Muscle of leg (tissue), 11 donors: ENCODE measurements around the gene CDK12. TPM values are rescaled to one million over a fixed set of nuclear protein-coding genes. Genes with fewer than 3 reads are reported as not detected.
A peak's percentile ranks its signal among the peaks of the same experiment; 100 is the strongest.
"Not testable (repeated sequence)": the region's sequence is repeated elsewhere in the genome, so short reads cannot be mapped to it uniquely, and the experiment has no call there.

Source experiments
- DNase-seq: peaks from one replicate; pipeline ENCODE4 v3.0.0; 2013
- H3K27ac ChIP-seq: one replicate; pipeline ENCODE4 v1.5.1; 2013; ENCODE audit warnings: mild to moderate bottlenecking, low read length, control low read depth
- H3K27me3 ChIP-seq: one replicate; pipeline ENCODE4 v1.6.1; 2013; ENCODE audit warnings: low read length; ENCODE audit not compliant: control insufficient read depth, insufficient read depth
- H3K36me3 ChIP-seq: one replicate; pipeline ENCODE4 v1.6.1; 2013; ENCODE audit warnings: low read length; ENCODE audit not compliant: control insufficient read depth, insufficient read depth
- H3K4me1 ChIP-seq: one replicate; pipeline ENCODE4 v1.6.1; 2013; ENCODE audit warnings: low read length; ENCODE audit not compliant: control insufficient read depth, insufficient read depth
- H3K4me3 ChIP-seq: one replicate; pipeline ENCODE4 v1.5.1; 2013; ENCODE audit warnings: low read length, control low read depth
- H3K9me3 ChIP-seq: replicated peaks from 2 replicates; pipeline ENCODE4 v1.6.1; 2013; ENCODE audit warnings: low read depth, low read length; ENCODE audit not compliant: control insufficient read depth
- WGBS: methylation state at CpG from one replicate; pipeline ENCODE4 v1.1.5; 2013; ENCODE audit warnings: missing lambda C conversion rate; ENCODE audit not compliant: insufficient coverage; 5-methylcytosine and 5-hydroxymethylcytosine counted together
- polyA plus RNA-seq, 8 donors: library from polyadenylated mRNA; unstranded; fragments of 120-200 nt; gene quantifications; one replicate each; pipeline versions ENCODE4 v1.2.1 to v1.2.3, GENCODE V29; 2013; ENCODE audit warnings: inconsistent platforms in 1 of 8, low replicate concordance in 1 of 8; ENCODE audit not compliant: insufficient read length in 8 of 8, insufficient read depth in 1 of 8
- total RNA-seq: library from RNA; stranded (reverse); fragments of 120-200 nt; gene quantifications from one replicate; pipeline ENCODE4 v1.2.4, GENCODE V29; 2013

Gene CDK12
- total and polyA plus RNA-seq, 9 donors = 24.1 to 34.0 (median 27.0) TPM

DNA sequence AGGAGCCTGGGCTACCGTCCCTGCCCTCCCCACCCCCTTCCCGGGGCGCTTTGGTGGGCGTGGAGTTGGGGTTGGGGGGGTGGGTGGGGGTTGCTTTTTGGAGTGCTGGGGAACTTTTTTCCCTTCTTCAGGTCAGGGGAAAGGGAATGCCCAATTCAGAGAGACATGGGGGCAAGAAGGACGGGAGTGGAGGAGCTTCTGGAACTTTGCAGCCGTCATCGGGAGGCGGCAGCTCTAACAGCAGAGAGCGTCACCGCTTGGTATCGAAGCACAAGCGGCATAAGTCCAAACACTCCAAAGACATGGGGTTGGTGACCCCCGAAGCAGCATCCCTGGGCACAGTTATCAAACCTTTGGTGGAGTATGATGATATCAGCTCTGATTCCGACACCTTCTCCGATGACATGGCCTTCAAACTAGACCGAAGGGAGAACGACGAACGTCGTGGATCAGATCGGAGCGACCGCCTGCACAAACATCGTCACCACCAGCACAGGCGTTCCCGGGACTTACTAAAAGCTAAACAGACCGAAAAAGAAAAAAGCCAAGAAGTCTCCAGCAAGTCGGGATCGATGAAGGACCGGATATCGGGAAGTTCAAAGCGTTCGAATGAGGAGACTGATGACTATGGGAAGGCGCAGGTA lies 762 bp downstream of the CDK12 start:
- WGBS = 0% methylated on average over 16 of the region's 34 CpGs
- Histone ChIP-seq H3K9me3 (no peaks in the 10 kb centered on the region), H3K4me3 (peak overlapping the region; percentile 100), H3K27ac (peak overlapping the region; percentile 100), H3K36me3 (peaks cover 2% of the 10 kb centered on the region), H3K4me1 (peaks cover 7% of the 10 kb centered on the region), H3K27me3 (peaks cover 2% of the 10 kb centered on the region)
- no peak for DNase-seq

DNA sequence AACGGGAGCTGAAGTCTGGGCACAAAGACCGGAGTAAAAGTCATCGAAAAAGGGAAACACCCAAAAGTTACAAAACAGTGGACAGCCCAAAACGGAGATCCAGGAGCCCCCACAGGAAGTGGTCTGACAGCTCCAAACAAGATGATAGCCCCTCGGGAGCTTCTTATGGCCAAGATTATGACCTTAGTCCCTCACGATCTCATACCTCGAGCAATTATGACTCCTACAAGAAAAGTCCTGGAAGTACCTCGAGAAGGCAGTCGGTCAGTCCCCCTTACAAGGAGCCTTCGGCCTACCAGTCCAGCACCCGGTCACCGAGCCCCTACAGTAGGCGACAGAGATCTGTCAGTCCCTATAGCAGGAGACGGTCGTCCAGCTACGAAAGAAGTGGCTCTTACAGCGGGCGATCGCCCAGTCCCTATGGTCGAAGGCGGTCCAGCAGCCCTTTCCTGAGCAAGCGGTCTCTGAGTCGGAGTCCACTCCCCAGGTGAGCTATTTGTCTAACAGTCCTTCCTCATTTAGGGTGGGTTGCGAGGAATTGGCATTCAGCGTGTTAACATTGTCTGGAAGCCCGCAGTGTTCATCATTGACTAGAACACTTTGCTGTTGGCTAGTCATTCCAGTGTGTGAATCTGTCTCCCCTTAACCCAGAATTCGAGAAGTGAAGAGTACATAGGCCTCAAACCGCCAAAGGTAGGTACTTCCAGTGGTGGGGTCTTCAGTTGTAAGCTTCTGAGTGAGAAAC lies 1.5 kb downstream of the CDK12 start:
- Histone ChIP-seq H3K27me3 (peaks cover 2% of the 10 kb centered on the region), H3K9me3 (no peaks in the 10 kb centered on the region), H3K27ac (peak overlapping the region; percentile 100), H3K4me1 (peaks cover 7% of the 10 kb centered on the region), H3K4me3 (peak overlapping the region; percentile 100), H3K36me3 (peaks cover 4% of the 10 kb centered on the region)
- 1% methylated on average over 22 of the region's 28 CpGs for WGBS
- peak; percentile 12 for DNase-seq

DNA sequence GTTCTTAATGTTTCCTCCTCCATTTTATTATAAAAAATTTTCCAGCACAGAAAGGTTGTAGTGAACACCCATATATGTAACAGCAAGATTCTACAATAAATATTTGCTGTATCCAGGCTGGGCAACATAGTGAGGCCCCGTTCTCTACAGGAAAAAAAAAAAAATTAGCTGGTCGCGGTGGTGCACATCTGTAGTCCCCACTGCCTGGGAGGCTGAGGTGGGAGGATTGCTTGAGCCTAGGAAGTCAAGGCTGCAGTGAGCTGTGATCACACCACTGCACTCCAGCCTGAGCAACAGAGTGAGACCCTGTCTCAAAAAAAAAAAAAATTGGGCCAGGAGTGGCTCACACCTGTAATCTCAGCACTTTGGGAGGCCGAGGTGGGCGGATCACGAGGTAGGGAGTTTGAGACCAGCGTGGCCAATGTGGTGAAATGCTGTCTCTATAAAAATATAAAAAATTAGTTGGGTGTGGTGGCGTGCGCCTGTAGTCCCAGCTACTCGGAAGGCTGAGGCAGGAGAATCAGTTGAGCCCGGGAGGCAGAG lies 3.4 kb downstream of the CDK12 start:
- H3K4me3 ChIP-seq, H3K27me3 ChIP-seq, H3K36me3 ChIP-seq, H3K9me3 ChIP-seq, H3K27ac ChIP-seq, DNase-seq, H3K4me1 ChIP-seq: not testable (repeated sequence)
- WGBS = 91% methylated on average over 6 of the region's 11 CpGs

DNA sequence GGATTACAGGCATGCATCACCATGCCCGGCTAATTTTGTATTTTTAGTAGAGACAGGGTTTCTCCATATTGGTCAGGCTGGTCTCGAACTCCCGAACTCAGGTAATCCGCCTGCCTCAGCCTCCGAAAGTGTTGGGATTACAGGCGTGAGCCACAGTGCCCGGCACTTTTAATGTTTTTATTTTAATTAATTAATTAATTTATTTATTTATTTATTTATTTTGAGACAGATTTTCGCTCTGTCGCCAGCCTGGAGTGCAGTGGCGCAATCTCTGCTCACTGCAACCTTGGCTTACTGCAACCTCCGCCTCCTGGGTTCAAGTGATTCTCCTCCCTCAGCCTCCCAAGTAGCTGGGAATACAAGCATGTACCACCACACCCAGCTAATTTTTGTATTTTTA lies 7.3 kb downstream of the CDK12 start:
- H3K27me3 ChIP-seq, H3K9me3 ChIP-seq, H3K4me3 ChIP-seq, DNase-seq, H3K4me1 ChIP-seq, H3K27ac ChIP-seq: not testable (repeated sequence)
- H3K36me3 ChIP-seq = peaks cover 30% of the 10 kb centered on the region
- no CpG with 5 or more reads among the region's 11 CpGs for WGBS

DNA sequence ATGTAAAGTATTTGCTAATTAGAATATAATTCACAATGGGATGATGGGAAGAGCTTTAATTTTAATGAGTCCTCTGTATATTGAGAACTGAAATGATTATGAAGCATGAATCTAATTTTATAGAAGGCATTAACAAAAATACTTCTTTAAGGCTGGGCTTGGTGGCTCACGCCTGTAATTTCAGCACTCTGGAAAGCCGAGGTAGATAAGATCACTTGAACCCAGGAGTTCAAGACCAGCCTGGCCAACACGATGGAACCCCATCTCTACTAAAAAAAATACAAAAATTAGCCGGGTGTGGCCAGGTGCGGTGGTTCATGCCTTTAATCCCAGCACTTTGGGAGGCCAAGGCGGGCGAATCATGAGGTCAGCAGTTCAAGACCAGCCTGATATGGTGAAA lies 12.0 kb downstream of the CDK12 start:
- no peak overlapping the region for H3K4me3 ChIP-seq
- no peaks in the 10 kb centered on the region for H3K9me3 ChIP-seq
- no peak for DNase-seq
- no peak overlapping the region for H3K27ac ChIP-seq
- no peaks in the 10 kb centered on the region for H3K4me1 ChIP-seq
- no peaks in the 10 kb centered on the region for H3K27me3 ChIP-seq
- H3K36me3 ChIP-seq = peaks cover 42% of the 10 kb centered on the region
- WGBS = 97% methylated on average over 6 of the region's 7 CpGs

DNA sequence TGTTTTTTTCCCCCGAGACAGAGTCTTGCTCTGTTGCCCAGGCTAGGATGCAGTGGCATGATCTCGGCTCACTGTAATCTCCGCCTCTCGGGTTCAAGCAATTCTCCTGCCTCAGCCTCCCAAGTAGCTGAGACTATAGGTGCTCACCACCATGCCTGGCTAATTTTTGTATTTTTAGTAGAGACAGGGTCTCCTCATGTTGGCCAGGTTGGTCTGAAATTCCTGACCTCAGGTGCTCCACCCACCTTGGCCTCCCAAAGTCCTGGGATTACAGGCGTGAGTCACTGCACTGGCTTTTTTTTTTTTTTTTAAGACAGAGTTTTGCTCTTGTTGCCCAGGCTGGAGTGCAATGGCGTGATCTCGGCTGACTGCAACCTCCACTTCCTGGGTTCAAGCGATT lies 18.3 kb downstream of the CDK12 start:
- not testable (repeated sequence) for H3K4me3 ChIP-seq, DNase-seq, H3K27me3 ChIP-seq, H3K4me1 ChIP-seq, H3K27ac ChIP-seq, H3K9me3 ChIP-seq
- WGBS = 70% methylated on average over 4 of the region's 8 CpGs
- H3K36me3 ChIP-seq = peaks cover 33% of the 10 kb centered on the region

DNA sequence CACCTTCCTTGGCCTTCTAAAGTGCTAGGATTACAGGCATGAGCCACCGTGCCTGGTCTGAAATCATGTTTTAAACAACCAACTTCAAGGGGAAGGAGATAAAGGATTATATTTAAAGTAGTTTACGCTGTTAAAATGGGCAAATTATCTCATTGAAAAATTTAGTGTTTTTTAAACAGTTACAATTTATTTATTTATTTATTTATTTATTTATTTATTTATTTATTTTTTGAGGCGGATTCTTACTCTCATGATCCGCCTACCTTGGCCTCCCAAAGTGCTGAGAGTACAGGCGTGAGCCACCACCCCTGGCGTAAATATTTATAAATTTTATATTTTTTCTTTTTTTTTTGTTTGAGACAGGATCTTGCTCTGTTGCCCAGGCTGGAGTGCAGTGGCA lies 22.2 kb downstream of the CDK12 start:
- whole genome bisulfite sequencing = no CpG with 5 or more reads among the region's 6 CpGs
- no peaks in the 10 kb centered on the region for H3K9me3 ChIP-seq
- no peak overlapping the region for H3K27ac ChIP-seq
- no peak overlapping the region for H3K4me3 ChIP-seq
- H3K4me1 ChIP-seq = no peaks in the 10 kb centered on the region
- DNase-seq = no peak
- H3K27me3 ChIP-seq = no peaks in the 10 kb centered on the region
- peaks cover 21% of the 10 kb centered on the region for H3K36me3 ChIP-seq

DNA sequence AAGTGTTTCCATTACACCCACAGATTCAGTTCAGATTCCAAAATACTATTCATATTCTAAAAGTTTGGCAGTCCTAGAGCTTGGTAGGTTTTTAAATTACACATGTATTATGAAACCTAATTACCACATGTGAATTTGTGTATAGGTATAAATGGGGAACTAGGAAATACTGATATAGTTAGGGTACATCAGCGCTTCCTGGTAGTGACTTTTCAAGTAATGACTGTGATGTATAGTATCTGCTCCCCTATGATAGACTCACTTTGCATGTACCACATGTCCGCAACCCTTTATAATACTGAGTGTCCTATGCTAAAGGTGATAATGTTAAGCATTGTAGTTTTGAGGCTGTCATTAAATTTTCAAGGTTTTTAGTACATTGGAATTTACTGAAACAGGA lies 22.9 kb downstream of the CDK12 start:
- Histone ChIP-seq H3K36me3 (peaks cover 18% of the 10 kb centered on the region), H3K4me3 (no peak overlapping the region), H3K27ac (no peak overlapping the region), H3K27me3 (no peaks in the 10 kb centered on the region), H3K9me3 (no peaks in the 10 kb centered on the region), H3K4me1 (no peaks in the 10 kb centered on the region)
- DNase-seq = no peak
- no CpG with 5 or more reads among the region's 2 CpGs for WGBS

DNA sequence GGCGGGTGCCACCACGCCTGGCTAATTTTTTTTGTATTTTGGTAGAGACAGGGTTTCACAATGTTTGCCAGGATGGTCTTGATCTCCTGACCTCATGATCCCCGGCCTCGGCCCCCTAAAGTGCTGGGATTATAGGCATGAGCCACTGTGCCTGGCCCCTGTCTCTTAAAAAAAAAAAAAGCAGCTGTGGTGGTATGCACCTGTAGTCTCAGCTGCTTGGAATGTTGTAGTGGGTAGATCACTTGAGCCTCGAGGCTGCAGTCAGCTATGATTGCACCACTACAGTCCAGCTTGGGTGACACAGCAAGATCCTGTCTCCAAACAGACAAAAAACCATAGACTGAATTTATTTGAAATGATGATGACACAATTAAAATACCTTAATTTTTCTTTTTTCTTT lies 24.3 kb downstream of the CDK12 start:
- DNase-seq = peak; percentile 9
- WGBS = 100% methylated on average over 1 of the region's 5 CpGs

DNA sequence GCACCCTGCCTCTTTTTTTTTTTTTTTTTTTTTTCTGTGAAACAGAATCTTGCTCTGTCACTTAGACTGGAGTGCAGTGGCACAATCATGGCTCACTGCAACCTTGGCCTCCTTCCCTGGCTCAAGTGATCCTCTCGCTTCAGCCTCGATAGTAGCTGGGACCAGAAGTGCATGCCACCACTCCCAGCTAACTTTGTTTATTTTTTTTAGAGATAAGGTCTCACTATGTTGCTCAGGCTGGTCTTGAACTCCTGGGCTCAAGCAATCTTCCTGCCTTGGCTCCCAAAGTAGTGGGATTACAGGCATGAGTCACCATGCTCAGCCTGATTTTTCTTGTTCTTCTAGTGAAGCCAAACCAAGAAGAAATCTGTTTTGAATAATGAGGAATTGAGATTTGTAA lies 25.0 kb downstream of the CDK12 start:
- H3K27ac ChIP-seq = no peak overlapping the region
- H3K9me3 ChIP-seq = no peaks in the 10 kb centered on the region
- H3K36me3 ChIP-seq = peaks cover 16% of the 10 kb centered on the region
- no CpG with 5 or more reads among the region's 2 CpGs for WGBS
- no peaks in the 10 kb centered on the region for H3K27me3 ChIP-seq
- no peaks in the 10 kb centered on the region for H3K4me1 ChIP-seq
- no peak overlapping the region for H3K4me3 ChIP-seq
- DNase-seq = no peak

More for the DNA sequence above, 24.3 kb downstream of the CDK12 start:
- H3K27me3 ChIP-seq = no peaks in the 10 kb centered on the region
- no peak overlapping the region for H3K27ac ChIP-seq
- H3K36me3 ChIP-seq = peaks cover 20% of the 10 kb centered on the region
- no peak overlapping the region for H3K4me3 ChIP-seq
- H3K4me1 ChIP-seq = no peaks in the 10 kb centered on the region
- H3K9me3 ChIP-seq = no peaks in the 10 kb centered on the region
